HUES48 (cell line): ENCODE measurements around the gene CYFIP1.
"Not testable (repeated sequence)": the region's sequence is repeated elsewhere in the genome, so short reads cannot be mapped to it uniquely, and the experiment has no call there.

Experiments
- H3K27ac ChIP-seq: one replicate; pipeline ENCODE4 v1.7.0; 2013; ENCODE audit warnings: low read depth, low read length, inconsistent platforms
- H3K27me3 ChIP-seq: 2 replicates; pipeline ENCODE4 v1.6.1; 2013; ENCODE audit warnings: mild to moderate bottlenecking, low read length; ENCODE audit not compliant: control insufficient read depth, insufficient read depth
- H3K36me3 ChIP-seq: 2 replicates; pipeline ENCODE4 v1.6.1; 2013; ENCODE audit warnings: low read length; ENCODE audit not compliant: control insufficient read depth, insufficient read depth
- H3K4me1 ChIP-seq: 2 replicates; pipeline ENCODE4 v1.6.1; 2013; ENCODE audit warnings: mild to moderate bottlenecking, low read length; ENCODE audit not compliant: control insufficient read depth, insufficient read depth
- H3K4me3 ChIP-seq: 2 replicates; pipeline ENCODE4 v1.5.1; 2013; ENCODE audit warnings: mild to moderate bottlenecking, low read depth, low read length
- H3K9ac ChIP-seq: 2 replicates; pipeline ENCODE4 v1.6.1; 2013; ENCODE audit warnings: mild to moderate bottlenecking, low read depth, low read length, moderate library complexity
- H3K9me3 ChIP-seq: 2 replicates; pipeline ENCODE4 v1.6.1; 2013; ENCODE audit warnings: low read length; ENCODE audit not compliant: control insufficient read depth, insufficient read depth

The CYFIP1 gene

GRCh38 chr15:22989576-22990477, 9.7 kb upstream of the CYFIP1 start:
- Histone ChIP-seq H3K4me3 (no peak overlapping the region), H3K36me3 (peaks cover 6% of the 10 kb centered on the region; the same call in 1 of the 2 replicates), H3K9me3 (no peaks in the 10 kb centered on the region), H3K9ac (no peak overlapping the region), H3K4me1 (no peaks in the 10 kb centered on the region), H3K27me3 (no peaks in the 10 kb centered on the region), H3K27ac (no peak overlapping the region)

- no peak overlapping the region for H3K9ac ChIP-seq
- H3K27ac ChIP-seq: no peak overlapping the region
- no peaks in the 10 kb centered on the region for H3K27me3 ChIP-seq
- H3K4me1 ChIP-seq: no peaks in the 10 kb centered on the region
- H3K36me3 ChIP-seq: no peaks in the 10 kb centered on the region
- H3K9me3 ChIP-seq: no peaks in the 10 kb centered on the region
- no peak overlapping the region for H3K4me3 ChIP-seq
Measured at GRCh38 chr15:22988811-22989210, 8.6 kb upstream of the CYFIP1 start.

DNA sequence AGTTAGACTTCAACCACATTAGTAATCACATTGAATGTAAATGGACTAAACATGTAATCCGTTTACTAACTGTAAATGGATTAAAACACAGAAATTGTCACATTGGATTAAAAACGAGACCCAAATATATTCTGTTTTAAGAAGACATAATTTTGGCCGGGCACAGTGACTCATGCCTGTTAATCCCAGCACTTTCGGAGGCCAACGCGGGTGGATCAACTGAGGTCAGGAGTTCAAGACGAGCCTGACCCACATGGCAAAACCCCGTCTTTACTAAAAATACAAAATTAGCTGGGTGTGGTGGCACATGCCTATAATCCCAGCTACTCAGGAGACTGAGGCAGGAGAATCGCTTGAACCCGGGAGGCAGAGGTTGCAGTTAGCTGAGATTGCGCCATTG, 1.8 kb upstream of the CYFIP1 start:
- H3K4me3 ChIP-seq, H3K9me3 ChIP-seq, H3K9ac ChIP-seq, H3K27ac ChIP-seq, H3K36me3 ChIP-seq: not testable (repeated sequence)
- Histone ChIP-seq H3K27me3 (peaks cover 31% of the 10 kb centered on the region), H3K4me1 (peaks cover 12% of the 10 kb centered on the region; the same call in 1 of the 2 replicates)

GRCh38 chr15:22981051-22981840, 1.1 kb upstream of the CYFIP1 start:
- H3K4me1 ChIP-seq: peaks cover 12% of the 10 kb centered on the region; the same call in 1 of the 2 replicates
- H3K27ac ChIP-seq: no peak overlapping the region
- peaks cover 31% of the 10 kb centered on the region for H3K27me3 ChIP-seq
- H3K9ac ChIP-seq: no peak overlapping the region
- H3K4me3 ChIP-seq: peak overlapping the region; percentile 88
- H3K9me3 ChIP-seq: no peaks in the 10 kb centered on the region
- H3K36me3 ChIP-seq: no peaks in the 10 kb centered on the region

DNA sequence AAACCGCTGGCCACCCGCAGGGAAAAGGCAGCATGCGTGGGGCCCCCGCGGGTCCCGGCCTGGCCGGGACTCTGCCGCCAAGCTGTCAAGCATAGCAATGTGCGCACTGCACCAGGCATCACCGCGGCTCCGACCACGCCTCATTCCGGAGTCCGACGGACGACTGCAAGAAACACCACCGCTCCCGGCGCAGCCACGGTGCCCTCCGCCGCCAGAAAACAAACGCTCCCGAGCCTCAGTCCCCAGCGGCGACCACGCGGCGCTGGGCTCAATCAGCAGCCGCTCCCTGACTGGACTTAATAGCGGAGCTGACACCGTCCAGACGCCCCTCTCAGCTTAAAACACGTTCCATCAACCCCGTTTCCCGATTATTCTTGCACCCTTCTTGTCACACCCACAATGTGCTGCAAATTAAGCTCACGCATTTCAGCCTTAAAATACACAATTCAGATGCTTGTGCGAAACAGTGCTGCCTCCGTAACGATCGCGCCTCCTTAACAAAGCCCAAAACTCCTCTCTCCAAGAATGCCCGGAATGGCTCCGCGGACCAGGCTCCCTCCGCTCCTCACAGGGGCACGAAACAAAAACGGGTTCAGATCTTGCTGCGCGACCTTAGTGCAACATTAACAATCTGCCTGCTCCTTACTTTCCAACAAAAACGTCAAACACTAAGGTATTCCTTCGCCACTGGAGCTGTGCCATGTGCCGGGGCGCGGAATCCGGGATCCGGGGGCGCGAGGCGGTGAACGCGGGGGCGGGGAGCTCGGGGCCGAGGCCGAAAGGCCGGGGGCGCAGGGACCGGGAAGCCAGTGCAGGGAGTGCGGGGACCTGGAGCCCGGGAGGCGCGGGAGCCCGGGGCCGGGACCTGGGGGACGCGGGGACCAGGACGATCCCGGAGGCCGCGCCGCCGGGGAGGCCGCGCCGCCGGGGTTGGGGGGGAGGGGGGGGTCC, 655 bp downstream of the CYFIP1 start:
- Histone ChIP-seq H3K4me1 (peaks cover 12% of the 10 kb centered on the region; the same call in 1 of the 2 replicates), H3K9me3 (no peaks in the 10 kb centered on the region), H3K4me3 (peak overlapping the region; percentile 88), H3K9ac (peak overlapping the region; percentile 73), H3K27me3 (peaks cover 31% of the 10 kb centered on the region), H3K27ac (peak overlapping the region; percentile 50), H3K36me3 (no peaks in the 10 kb centered on the region)

DNA sequence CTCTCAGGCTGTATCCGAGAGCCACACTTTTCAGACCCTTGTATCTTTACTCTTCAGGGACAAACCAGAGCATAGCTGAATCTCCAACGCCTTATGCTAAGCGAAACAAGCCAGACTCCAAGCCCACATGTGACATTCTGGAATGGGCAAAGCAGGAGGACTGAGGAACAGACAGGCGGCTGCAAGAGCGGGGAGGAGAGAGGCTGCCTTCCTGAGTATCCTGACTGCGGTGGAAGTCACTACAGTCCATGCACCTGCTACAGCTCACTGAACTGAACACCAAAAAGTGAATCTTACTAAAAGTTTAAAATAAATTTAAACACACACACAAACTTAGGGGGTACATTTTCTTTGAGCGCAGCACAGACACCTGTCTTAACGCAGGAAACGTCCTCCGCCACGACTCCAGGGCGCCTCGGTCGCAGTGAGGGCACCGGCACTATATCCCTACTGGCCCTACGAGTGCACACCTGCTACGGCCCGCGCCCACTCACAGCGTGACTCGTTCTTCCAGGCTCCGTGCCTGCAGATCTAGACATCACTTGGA, 1.4 kb downstream of the CYFIP1 start:
- no peaks in the 10 kb centered on the region for H3K9me3 ChIP-seq
- H3K36me3 ChIP-seq: no peaks in the 10 kb centered on the region
- peak overlapping the region; percentile 88 for H3K4me3 ChIP-seq
- peaks cover 12% of the 10 kb centered on the region; the same call in 1 of the 2 replicates for H3K4me1 ChIP-seq
- H3K9ac ChIP-seq: no peak overlapping the region
- H3K27ac ChIP-seq: no peak overlapping the region
- H3K27me3 ChIP-seq: peaks cover 31% of the 10 kb centered on the region

DNA sequence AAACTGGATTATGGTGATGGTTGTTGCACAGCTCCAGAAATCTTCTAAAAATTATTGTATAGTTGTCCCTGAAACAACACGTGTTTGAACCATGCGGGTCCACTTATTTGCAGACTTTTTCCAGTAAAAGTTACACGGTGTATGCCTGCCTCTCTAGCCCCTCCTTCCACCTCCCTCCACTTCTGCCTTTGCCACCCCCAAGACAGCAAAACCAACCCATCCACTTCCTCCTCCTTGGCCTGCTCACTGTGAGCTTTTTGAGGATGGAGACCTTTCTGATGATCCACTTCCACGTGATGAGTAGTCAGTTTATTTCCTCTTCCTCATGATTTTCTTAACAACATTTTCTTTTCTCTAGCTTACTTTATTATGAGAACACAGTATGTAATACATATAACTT, 5.4 kb downstream of the CYFIP1 start:
- Histone ChIP-seq H3K36me3 (no peaks in the 10 kb centered on the region), H3K9ac (no peak overlapping the region), H3K4me3 (no peak overlapping the region), H3K27me3 (peaks cover 17% of the 10 kb centered on the region), H3K27ac (no peak overlapping the region), H3K9me3 (no peaks in the 10 kb centered on the region), H3K4me1 (peaks cover 7% of the 10 kb centered on the region; the same call in 1 of the 2 replicates)

- H3K9ac ChIP-seq: no peak overlapping the region
- no peak overlapping the region for H3K27ac ChIP-seq
- H3K27me3 ChIP-seq: peaks cover 9% of the 10 kb centered on the region
- H3K4me3 ChIP-seq: no peak overlapping the region
- H3K4me1 ChIP-seq: peaks cover 11% of the 10 kb centered on the region; the same call in 1 of the 2 replicates
- H3K9me3 ChIP-seq: no peaks in the 10 kb centered on the region
- no peaks in the 10 kb centered on the region for H3K36me3 ChIP-seq
Measured at GRCh38 chr15:22973987-22974386, 6.2 kb downstream of the CYFIP1 start.

- Histone ChIP-seq H3K4me1 (peaks cover 11% of the 10 kb centered on the region; the same call in 1 of the 2 replicates), H3K36me3 (no peaks in the 10 kb centered on the region), H3K4me3 (no peak overlapping the region), H3K9ac (no peak overlapping the region), H3K27me3 (peaks cover 2% of the 10 kb centered on the region), H3K9me3 (no peaks in the 10 kb centered on the region), H3K27ac (no peak overlapping the region)
Measured at GRCh38 chr15:22973286-22973685, 6.9 kb downstream of the CYFIP1 start.

- no peak overlapping the region for H3K9ac ChIP-seq
- no peaks in the 10 kb centered on the region for H3K9me3 ChIP-seq
- no peak overlapping the region for H3K27ac ChIP-seq
- no peak overlapping the region for H3K4me3 ChIP-seq
- H3K27me3 ChIP-seq: no peaks in the 10 kb centered on the region
- no peaks in the 10 kb centered on the region for H3K36me3 ChIP-seq
- peaks cover 13% of the 10 kb centered on the region for H3K4me1 ChIP-seq
Measured at GRCh38 chr15:22969489-22969888, 10.7 kb downstream of the CYFIP1 start.
